NCI-H1092 (cell line): Measurements from ENCODE around the gene LMAN2.
"Not testable (repeated sequence)": the region's sequence is repeated elsewhere in the genome, so short reads cannot be mapped to it uniquely, and the experiment has no call there.

Experiments
- DNase-seq: peaks from one replicate; lab custom pipeline; 2025; lab: John Stamatoyannopoulos, UW

Gene LMAN2

GRCh38 chr5:177364159-177364962, 12.9 kb upstream of the LMAN2 start:
- no peak for DNase-seq

GRCh38 chr5:177363565-177363964, 12.1 kb upstream of the LMAN2 start:
- no peak for DNase-seq

GRCh38 chr5:177362610-177363507, 11.4 kb upstream of the LMAN2 start:
- DNase-seq: no peak

GRCh38 chr5:177362292-177362609, 10.8 kb upstream of the LMAN2 start:
- DNase-seq: no peak

- no peak for DNase-seq
These were observed 10.2 kb upstream of the LMAN2 start for GRCh38 chr5:177361418-177362291.

GRCh38 chr5:177360740-177361139, 9.3 kb upstream of the LMAN2 start:
- not testable (repeated sequence) for DNase-seq

GRCh38 chr5:177359860-177360259, 8.4 kb upstream of the LMAN2 start:
- DNase-seq: no peak

GRCh38 chr5:177359451-177359851, 8.0 kb upstream of the LMAN2 start:
- no peak for DNase-seq

- DNase-seq: no peak
These were observed 6.9 kb upstream of the LMAN2 start for GRCh38 chr5:177358370-177358819.

GRCh38 chr5:177357459-177358351, 6.2 kb upstream of the LMAN2 start, which contains the start of gene RGS14:
RGS14 (plus strand) TSS chr5:177357924; CDS start chr5:177358025, 101 bp downstream.
- DNase-seq: no peak

GRCh38 chr5:177357146-177357458, 5.6 kb upstream of the LMAN2 start:
- no peak for DNase-seq

- no peak for DNase-seq
These were observed 5.3 kb upstream of the LMAN2 start for GRCh38 chr5:177356746-177357145.

GRCh38 chr5:177355868-177356168, 4.3 kb upstream of the LMAN2 start:
- no peak for DNase-seq

GRCh38 chr5:177355162-177355867, 3.8 kb upstream of the LMAN2 start:
- no peak for DNase-seq

- no peak for DNase-seq
These were observed 3.2 kb upstream of the LMAN2 start for GRCh38 chr5:177354711-177355110.

- DNase-seq: no peak
These were observed 2.8 kb upstream of the LMAN2 start for GRCh38 chr5:177354256-177354655.

- no peak for DNase-seq
These were observed 1.6 kb upstream of the LMAN2 start for GRCh38 chr5:177353093-177353492.

GRCh38 chr5:177350776-177351391, 584 bp downstream of the LMAN2 start:
- DNase-seq: no peak

GRCh38 chr5:177349762-177350161, 1.7 kb downstream of the LMAN2 start:
- DNase-seq: no peak

GRCh38 chr5:177349362-177349647, 2.2 kb downstream of the LMAN2 start:
- no peak for DNase-seq

- no peak for DNase-seq
These were observed 3.8 kb downstream of the LMAN2 start for GRCh38 chr5:177347699-177348098.
